Breast epithelium (tissue), 4 donors: ENCODE data around the gene HELQ. TPM values are rescaled to one million over a fixed set of nuclear protein-coding genes. Genes with fewer than 3 reads are reported as not detected.

Source experiments
- DNase-seq, 2 donors: peaks; one replicate each; pipeline ENCODE4 v3.0.0-alpha.2; 2019; ENCODE audit warnings: low spot score in 2 of 2
- H3K27ac ChIP-seq, 2 donors: fragments of 200-600 bp; sonication (generic) in 1 of 2; one replicate each; pipeline ENCODE4 v1.5.1; 2016 to 2019; ENCODE audit warnings: mild to moderate bottlenecking in 1 of 2
- H3K27me3 ChIP-seq, 2 donors: fragments of 200-600 bp; sonication (generic) in 1 of 2; one replicate each; pipeline versions ENCODE4 v1.5.1 to v1.6.0; 2017 to 2019; ENCODE audit warnings: control low read depth in 1 of 2, mild to moderate bottlenecking in 1 of 2
- H3K36me3 ChIP-seq: fragments of 200-600 bp; one replicate; pipeline ENCODE4 v1.5.1; 2019
- H3K4me1 ChIP-seq, 2 donors: fragments of 200-600 bp; sonication (generic); one replicate each; pipeline ENCODE4 v1.5.1; 2016 to 2019; ENCODE audit warnings: control low read depth in 1 of 2
- H3K4me3 ChIP-seq, 3 donors: fragments of 200-600 bp; sonication (generic); 1 replicate in 2 of 3; 2 replicates in 1 of 3; pipeline ENCODE4 v1.5.1; 2016 to 2019; ENCODE audit warnings: mild to moderate bottlenecking in 3 of 3, moderate library complexity in 2 of 3
- H3K9me3 ChIP-seq, 2 donors: fragments of 200-600 bp; sonication (generic) in 1 of 2; one replicate each; pipeline ENCODE4 v1.5.1; 2016 to 2019; ENCODE audit warnings: control low read depth in 1 of 2
- POLR2A ChIP-seq: fragments of 450-650 bp; IDR thresholded peaks from one replicate; pipeline ENCODE4 v1.6.1; 2016; ENCODE audit warnings: antibody characterized with exemption, mild to moderate bottlenecking, moderate library complexity
- POLR2AphosphoS5 ChIP-seq, 3 donors: sonication (generic); formaldehyde crosslinking; IDR thresholded peaks; one replicate each; pipeline ENCODE4 v1.6.1; 2017; ENCODE audit warnings: antibody characterized with exemption in 3 of 3
- intact Hi-C: fragments of 100-400 bp; cut with DNase I; formaldehyde crosslinking; loops from one replicate; pipeline ENCODE4 v1.15.1; 2023; ENCODE audit warnings: low total_unique reads
- total RNA-seq, 3 donors: library from RNA; depleted of rRNA; stranded (reverse); fragments of >200 nt; gene quantifications; one replicate each; pipeline ENCODE4 v1.1.0, GENCODE V29; 2016
- TF ChIP-seq, protein P1 (sequence below), 3 donors: fragments of 450-650 bp; IDR thresholded peaks; one replicate each; pipeline ENCODE4 v1.5.1; 2016 to 2017; ENCODE audit warnings: antibody characterized with exemption in 3 of 3, mild to moderate bottlenecking in 3 of 3, moderate library complexity in 3 of 3

The HELQ gene
- total RNA-seq, 3 donors from 2014 or later: 14.4 to 24.3 (median 16.3) TPM

- no peaks in the 10 kb centered on the region for H3K4me1 ChIP-seq
- no peaks in the 10 kb centered on the region for H3K9me3 ChIP-seq
- no peaks in the 10 kb centered on the region for H3K27me3 ChIP-seq
- intact Hi-C loops: no loop called here
- no peak overlapping the region for H3K27ac ChIP-seq
- H3K4me3 ChIP-seq: no peak overlapping the region
- H3K36me3 ChIP-seq: no peaks in the 10 kb centered on the region
- TF ChIP-seq POLR2A (no peak), POLR2AphosphoS5 (IDR thresholded peaks at IDR 0.05) (no peak)
- TF ChIP-seq, protein P1, sequence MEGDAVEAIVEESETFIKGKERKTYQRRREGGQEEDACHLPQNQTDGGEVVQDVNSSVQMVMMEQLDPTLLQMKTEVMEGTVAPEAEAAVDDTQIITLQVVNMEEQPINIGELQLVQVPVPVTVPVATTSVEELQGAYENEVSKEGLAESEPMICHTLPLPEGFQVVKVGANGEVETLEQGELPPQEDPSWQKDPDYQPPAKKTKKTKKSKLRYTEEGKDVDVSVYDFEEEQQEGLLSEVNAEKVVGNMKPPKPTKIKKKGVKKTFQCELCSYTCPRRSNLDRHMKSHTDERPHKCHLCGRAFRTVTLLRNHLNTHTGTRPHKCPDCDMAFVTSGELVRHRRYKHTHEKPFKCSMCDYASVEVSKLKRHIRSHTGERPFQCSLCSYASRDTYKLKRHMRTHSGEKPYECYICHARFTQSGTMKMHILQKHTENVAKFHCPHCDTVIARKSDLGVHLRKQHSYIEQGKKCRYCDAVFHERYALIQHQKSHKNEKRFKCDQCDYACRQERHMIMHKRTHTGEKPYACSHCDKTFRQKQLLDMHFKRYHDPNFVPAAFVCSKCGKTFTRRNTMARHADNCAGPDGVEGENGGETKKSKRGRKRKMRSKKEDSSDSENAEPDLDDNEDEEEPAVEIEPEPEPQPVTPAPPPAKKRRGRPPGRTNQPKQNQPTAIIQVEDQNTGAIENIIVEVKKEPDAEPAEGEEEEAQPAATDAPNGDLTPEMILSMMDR (IDR thresholded peaks at IDR 0.05): no peak
- no peak for DNase-seq
Measured at GRCh38 chr4:83431200-83431599, 24.4 kb downstream of the HELQ start.

- H3K4me3 ChIP-seq: no peak overlapping the region
- H3K9me3 ChIP-seq: no peaks in the 10 kb centered on the region
- H3K27me3 ChIP-seq: no peaks in the 10 kb centered on the region
- TF ChIP-seq, protein P1 (IDR thresholded peaks at IDR 0.05): no peak
- TF ChIP-seq POLR2A (no peak), POLR2AphosphoS5 (IDR thresholded peaks at IDR 0.05) (no peak)
- H3K4me1 ChIP-seq: no peaks in the 10 kb centered on the region
- H3K36me3 ChIP-seq: no peaks in the 10 kb centered on the region
- no peak for DNase-seq
- no peak overlapping the region for H3K27ac ChIP-seq
- intact Hi-C loops: no loop called here
Measured at GRCh38 chr4:83418211-83418610, 37.4 kb downstream of the HELQ start.

GRCh38 chr4:83417566-83417965 is 38.1 kb downstream of the HELQ start:
- H3K27ac ChIP-seq: no peak overlapping the region
- H3K36me3 ChIP-seq: no peaks in the 10 kb centered on the region
- DNase-seq: no peak
- no peaks in the 10 kb centered on the region for H3K27me3 ChIP-seq
- intact Hi-C loops: no loop called here
- no peaks in the 10 kb centered on the region for H3K4me1 ChIP-seq
- TF ChIP-seq POLR2AphosphoS5 (IDR thresholded peaks at IDR 0.05) (no peak), POLR2A (no peak)
- TF ChIP-seq, protein P1 (IDR thresholded peaks at IDR 0.05): no peak
- H3K9me3 ChIP-seq: no peaks in the 10 kb centered on the region
- H3K4me3 ChIP-seq: no peak overlapping the region

- TF ChIP-seq POLR2AphosphoS5 (IDR thresholded peaks at IDR 0.05) (no peak), POLR2A (no peak)
- TF ChIP-seq, protein P1 (IDR thresholded peaks at IDR 0.05): no peak
- intact Hi-C loops: no loop called here
Measured at GRCh38 chr4:83413676-83414075, 41.9 kb downstream of the HELQ start.

GRCh38 chr4:83408908-83409307 is 46.7 kb downstream of the HELQ start:
- Histone ChIP-seq H3K36me3 (no peaks in the 10 kb centered on the region), H3K4me1 (no peaks in the 10 kb centered on the region), H3K4me3 (no peak overlapping the region), H3K27me3 (no peaks in the 10 kb centered on the region), H3K9me3 (no peaks in the 10 kb centered on the region), H3K27ac (no peak overlapping the region)
- no peak for TF ChIP-seq POLR2A
- TF ChIP-seq POLR2AphosphoS5 (IDR thresholded peaks at IDR 0.05): no peak
- TF ChIP-seq, protein P1 (IDR thresholded peaks at IDR 0.05): no peak
- intact Hi-C loops: no loop called here
- DNase-seq: no peak

More at GRCh38 chr4:83413676-83414075, 41.9 kb downstream of the HELQ start:
- Histone ChIP-seq H3K4me1 (no peaks in the 10 kb centered on the region), H3K9me3 (no peaks in the 10 kb centered on the region), H3K27ac (no peak overlapping the region), H3K36me3 (no peaks in the 10 kb centered on the region), H3K4me3 (no peak overlapping the region), H3K27me3 (no peaks in the 10 kb centered on the region)
- DNase-seq: no peak
